Coronary artery (tissue), 2 donors: ENCODE results near the gene TMPRSS13.

ENCODE experiments used
- DNase-seq: peaks from one replicate; pipeline ENCODE4 v3.0.0-alpha.2; 2017; ENCODE audit warnings: low spot score
- H3K27ac ChIP-seq, 2 donors: fragments of 200-600 bp; sonication (generic); one replicate each; pipeline ENCODE4 v1.5.1; 2016 to 2019
- H3K4me3 ChIP-seq: fragments of 200-600 bp; sonication (generic); 2 replicates; pipeline ENCODE4 v1.5.1; 2016; ENCODE audit warnings: mild to moderate bottlenecking, moderate library complexity
- CTCF ChIP-seq: fragments of 200-600 bp; sonication (generic); IDR thresholded peaks from one replicate; pipeline ENCODE4 v1.5.1; 2019; ENCODE audit warnings: antibody characterized with exemption

TMPRSS13 gene

DNA sequence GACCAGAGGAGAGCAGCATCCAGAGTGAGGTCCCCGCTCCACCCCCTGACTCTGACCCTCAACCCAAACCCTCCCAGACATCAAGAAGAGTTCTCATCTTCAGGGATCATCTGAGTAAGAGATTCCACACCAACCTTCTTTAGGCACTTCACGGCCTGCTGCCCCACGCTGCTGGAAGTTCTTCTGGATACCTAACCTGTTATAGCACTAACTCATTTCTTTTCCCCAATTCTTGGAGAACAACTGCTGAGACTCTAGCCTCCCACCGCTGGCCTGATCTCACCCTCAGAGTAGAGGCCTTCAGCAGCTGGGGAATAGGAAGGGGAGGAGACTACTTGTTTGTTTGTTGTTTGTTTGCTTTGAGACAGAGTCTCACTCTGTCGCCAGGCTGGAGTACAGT, 7.3 kb downstream of the TMPRSS13 start:
- Histone ChIP-seq H3K27ac (no peak overlapping the region), H3K4me3 (no peak overlapping the region)
- TF ChIP-seq CTCF = no peak
- DNase-seq = no peak

DNA sequence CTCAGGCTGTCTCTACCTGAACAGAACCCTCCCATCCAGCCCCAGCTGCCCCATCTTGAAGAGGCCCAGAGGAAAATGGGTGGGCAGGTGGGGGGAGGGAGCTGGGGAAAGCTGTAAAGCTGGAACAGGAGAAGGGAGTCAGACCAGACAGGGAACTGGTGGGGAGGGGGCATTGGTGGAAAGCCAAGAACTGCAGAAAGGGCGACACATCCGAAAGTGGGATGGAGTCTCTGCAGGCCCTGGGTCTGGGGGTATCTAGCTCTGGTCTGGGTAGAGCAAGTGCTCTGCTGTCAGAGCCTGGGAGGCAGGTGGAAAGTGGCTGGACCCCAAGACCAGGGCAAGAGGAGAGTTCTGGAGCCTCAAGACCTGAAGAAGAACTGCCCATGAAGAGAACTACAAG, 7.7 kb downstream of the TMPRSS13 start:
- Histone ChIP-seq H3K27ac (no peak overlapping the region), H3K4me3 (no peak overlapping the region)
- no peak for DNase-seq
- TF ChIP-seq CTCF = no peak

- no peak for DNase-seq
- no peak overlapping the region for H3K4me3 ChIP-seq
- no peak overlapping the region for H3K27ac ChIP-seq
- no peak for TF ChIP-seq CTCF
These were observed 9.4 kb downstream of the TMPRSS13 start for GRCh38 chr11:117919781-117920221.

DNA sequence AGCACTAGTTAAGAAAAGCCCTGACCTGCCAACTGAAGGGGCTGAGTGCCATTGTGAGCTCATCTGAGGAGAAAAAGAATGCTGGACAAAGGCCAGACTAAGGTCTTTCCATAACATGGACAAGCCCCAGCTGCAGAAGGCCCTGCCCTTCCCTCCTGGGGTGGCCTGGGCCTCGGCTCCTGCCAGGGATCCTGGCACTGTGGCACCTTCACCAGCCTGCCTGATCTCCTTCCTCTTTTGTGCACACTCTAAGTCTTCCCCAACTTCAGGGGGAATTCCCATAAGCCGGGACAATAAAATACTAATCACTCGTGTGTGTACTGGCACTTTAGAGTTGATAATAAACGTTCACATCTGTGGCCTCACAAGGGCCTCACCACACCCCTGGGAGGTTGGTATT, 9.9 kb downstream of the TMPRSS13 start:
- no peak overlapping the region for H3K27ac ChIP-seq
- TF ChIP-seq CTCF = no peak

DNA sequence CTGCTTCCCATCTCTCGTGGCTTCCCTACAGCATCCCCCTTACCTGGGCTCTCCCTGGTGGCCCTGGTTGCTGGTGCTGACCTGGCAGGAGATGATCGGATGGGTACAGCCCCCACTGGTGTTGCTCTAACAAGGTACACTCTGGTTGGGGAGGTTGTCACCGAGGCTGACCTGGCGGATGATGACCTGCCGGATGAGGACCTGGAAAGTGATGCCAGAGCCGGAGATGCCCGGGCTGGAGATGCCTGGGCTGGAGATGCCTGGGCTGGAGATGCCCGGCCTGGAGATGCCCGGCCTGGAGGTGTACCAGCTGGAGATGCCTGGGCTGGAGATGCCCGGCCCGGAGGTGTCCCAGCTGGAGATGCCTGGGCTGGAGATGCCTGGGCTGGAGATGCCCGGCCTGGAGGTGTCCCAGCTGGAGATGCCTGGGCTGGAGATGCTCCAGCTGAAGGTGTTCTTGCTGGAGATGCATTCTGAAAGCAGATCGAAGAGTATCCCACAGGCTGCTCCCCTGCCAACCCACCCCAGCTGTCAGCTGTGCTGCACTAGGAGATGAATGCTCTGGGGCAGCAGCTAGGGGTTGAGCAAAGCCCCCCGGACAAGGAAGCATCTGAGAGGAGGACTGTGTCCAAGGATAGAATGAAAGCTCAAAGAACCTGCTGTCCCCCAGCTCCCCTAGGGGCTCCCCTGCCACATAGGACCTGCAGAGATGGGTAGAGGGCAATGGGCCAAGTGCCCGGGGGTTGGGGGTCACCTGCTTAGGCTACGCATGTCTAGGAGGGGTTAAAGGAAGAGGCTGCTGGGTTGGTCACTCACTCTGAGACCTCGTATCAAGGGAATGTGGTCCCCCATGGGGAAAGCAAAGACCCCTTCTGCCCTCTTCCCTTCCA, 10.6 kb downstream of the TMPRSS13 start:
- no peak overlapping the region for H3K4me3 ChIP-seq
- TF ChIP-seq CTCF = no peak
- H3K27ac ChIP-seq = no peak overlapping the region
- DNase-seq = peak; percentile 59

More for the DNA sequence above, 9.9 kb downstream of the TMPRSS13 start:
- DNase-seq = no peak
- no peak overlapping the region for H3K4me3 ChIP-seq

GRCh38 chr11:117917591-117918151, 11.5 kb downstream of the TMPRSS13 start:
- no peak overlapping the region for H3K27ac ChIP-seq
- peak; percentile 45 for DNase-seq
- H3K4me3 ChIP-seq = no peak overlapping the region
- TF ChIP-seq CTCF = no peak

DNA sequence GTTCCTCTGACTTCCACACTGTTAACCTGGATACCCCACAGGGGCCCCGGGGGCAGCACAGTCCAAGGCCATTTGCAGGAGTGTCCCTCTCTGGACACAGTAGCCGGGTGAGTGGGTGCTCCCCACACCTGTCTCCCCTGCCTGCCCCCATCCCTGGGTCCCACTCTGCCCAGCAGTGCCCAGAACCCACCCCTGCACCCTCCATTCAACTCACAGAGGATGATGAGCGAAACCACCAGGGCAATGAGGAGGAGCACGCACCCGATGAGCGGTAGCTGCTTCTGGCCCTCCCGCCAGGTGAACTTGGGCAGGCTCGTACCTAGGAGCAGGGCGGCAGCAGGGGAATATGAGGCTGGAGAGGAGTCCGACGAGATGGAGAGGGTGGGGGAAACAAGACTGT, 12.2 kb downstream of the TMPRSS13 start:
- no peak overlapping the region for H3K4me3 ChIP-seq
- DNase-seq = peak; percentile 50
- no peak overlapping the region for H3K27ac ChIP-seq
- no peak for TF ChIP-seq CTCF
